IMR-90 (cell line): Measurements from ENCODE around the gene MSANTD7. TPM values are rescaled to one million over a fixed set of nuclear protein-coding genes. Genes with fewer than 3 reads are reported as not detected.
A peak's percentile ranks its signal among the peaks of the same experiment; 100 is the strongest.

Source experiments
- ATAC-seq: fragments of 200-7000 bp; cut with Tn5 transposase; 2 replicates; pipeline ENCODE4 v1.9.1; 2020; ENCODE audit warnings: low read depth, mild to moderate bottlenecking, moderate library complexity
- BruUV-seq: library from RNA; stranded (reverse); fragments of 400-500 nt; replicated peaks from 2 replicates; lab custom pipeline; 2021; lab: Mats Ljungman, UMichigan
- CTCF ChIA-PET: fragments of 300-600 bp; formaldehyde crosslinking; extraction: SDS; loops from one replicate; lab custom pipeline; 2021; ENCODE audit warnings: antibody characterized with exemption; lab: Yijun Ruan, JAX
- POLR2A ChIA-PET: fragments of 300-600 bp; sonication (Branson Sonifier 250); formaldehyde crosslinking; loops from one replicate; lab custom pipeline; 2022; ENCODE audit warnings: antibody characterized with exemption; ENCODE audit not compliant: unreplicated experiment; lab: Charles Lee
- DNase-seq: peaks from one replicate; pipeline ENCODE4 v3.0.0; 2013
- H2AFZ ChIP-seq: replicated peaks from 2 replicates; pipeline ENCODE3; 2013; ENCODE audit warnings: low read length, mild to moderate bottlenecking; ENCODE audit not compliant: poor library complexity
- H2AK5ac ChIP-seq: 2 replicates; pipeline ENCODE4 v1.6.1; 2013; ENCODE audit warnings: low read depth, low read length, inconsistent platforms
- H2AK9ac ChIP-seq: replicated peaks from 2 replicates; pipeline ENCODE3; 2013; ENCODE audit warnings: mild to moderate bottlenecking, low read depth, low read length, moderate library complexity; ENCODE audit not compliant: poor library complexity
- H2BK120ac ChIP-seq: 2 replicates; pipeline ENCODE4 v1.6.1; 2013; ENCODE audit warnings: low read depth, low read length, inconsistent platforms
- H2BK15ac ChIP-seq: 3 replicates; pipeline ENCODE4 v1.6.1; 2013; ENCODE audit warnings: low read depth, low read length, inconsistent platforms
- H2BK20ac ChIP-seq: 2 replicates; pipeline ENCODE4 v1.6.1; 2013; ENCODE audit warnings: low read depth, mild to moderate bottlenecking, inconsistent platforms, low read length, moderate library complexity
- H2BK5ac ChIP-seq: 2 replicates; pipeline ENCODE4 v1.6.1; 2013; ENCODE audit warnings: mild to moderate bottlenecking, low read depth, low read length, inconsistent platforms; ENCODE audit not compliant: poor library complexity, severe bottlenecking
- H3K14ac ChIP-seq: replicated peaks from 2 replicates; pipeline ENCODE4 v1.6.1; 2013; ENCODE audit warnings: low read depth, low read length, inconsistent platforms
- H3K18ac ChIP-seq: 2 replicates; pipeline ENCODE4 v1.6.1; 2013; ENCODE audit warnings: low read depth, low read length, control low read depth
- H3K23ac ChIP-seq: 2 replicates; pipeline ENCODE4 v1.6.1; 2013; ENCODE audit warnings: low read depth, low read length, inconsistent platforms
- H3K27ac ChIP-seq: 2 replicates; pipeline ENCODE4 v1.5.1; 2013; ENCODE audit warnings: mild to moderate bottlenecking, control low read depth, low read length; ENCODE audit not compliant: insufficient read depth
- H3K27me3 ChIP-seq: 2 replicates; pipeline ENCODE4 v1.6.1; 2013; ENCODE audit warnings: low read length; ENCODE audit not compliant: control insufficient read depth, insufficient read depth
- H3K36me3 ChIP-seq: 2 replicates; pipeline ENCODE4 v1.6.1; 2013; ENCODE audit warnings: low read length, mixed read lengths; ENCODE audit not compliant: control insufficient read depth, insufficient read depth
- H3K4ac ChIP-seq: 2 replicates; pipeline ENCODE4 v1.6.1; 2013; ENCODE audit warnings: low read depth, low read length, inconsistent platforms
- H3K4me1 ChIP-seq: 2 replicates; pipeline ENCODE4 v1.6.1; 2013; ENCODE audit warnings: low read length, mixed read lengths; ENCODE audit not compliant: control insufficient read depth, insufficient read depth
- H3K4me2 ChIP-seq: 2 replicates; pipeline ENCODE4 v1.6.1; 2013; ENCODE audit warnings: low read depth, mild to moderate bottlenecking, control low read depth, low read length, moderate library complexity
- H3K4me3 ChIP-seq: 2 replicates; pipeline ENCODE4 v1.5.1; 2013; ENCODE audit warnings: low read depth, mild to moderate bottlenecking, control low read depth, low read length, moderate library complexity; ENCODE audit not compliant: insufficient read depth
- H3K56ac ChIP-seq: 2 replicates; pipeline ENCODE4 v1.6.1; 2013; ENCODE audit warnings: low read length, inconsistent platforms; ENCODE audit not compliant: insufficient read depth; ENCODE audit errors: extremely low read depth
- H3K79me1 ChIP-seq, 2 experiments: 2 replicates each; pipeline ENCODE4 v1.6.1; 2013; ENCODE audit warnings: low read length in 2 of 2, inconsistent platforms in 1 of 2, low read depth in 1 of 2
- H3K9ac ChIP-seq: 2 replicates; pipeline ENCODE4 v1.6.1; 2013; ENCODE audit warnings: low read depth, low read length, control low read depth
- H3K9me1 ChIP-seq: 2 replicates; pipeline ENCODE4 v1.6.1; 2013; ENCODE audit warnings: low read length, inconsistent platforms; ENCODE audit not compliant: insufficient read depth
- H3K9me3 ChIP-seq: 2 replicates; pipeline ENCODE4 v1.6.1; 2013; ENCODE audit warnings: low read length; ENCODE audit not compliant: control insufficient read depth, insufficient read depth
- H4K20me1 ChIP-seq: 2 replicates; pipeline ENCODE4 v1.6.1; 2013; ENCODE audit warnings: low read length, inconsistent platforms; ENCODE audit not compliant: insufficient read depth
- H4K5ac ChIP-seq: 2 replicates; pipeline ENCODE4 v1.6.1; 2013; ENCODE audit warnings: mild to moderate bottlenecking, low read depth, low read length, control low read depth
- H4K8ac ChIP-seq, 2 experiments: 2 replicates each; pipeline ENCODE4 v1.6.1; 2013; ENCODE audit warnings: low read depth in 2 of 2, low read length in 2 of 2, control low read depth in 1 of 2, inconsistent platforms in 1 of 2
- H4K91ac ChIP-seq: 2 replicates; pipeline ENCODE4 v1.6.1; 2013; ENCODE audit warnings: low read depth, low read length, inconsistent platforms; ENCODE audit not compliant: insufficient read depth
- BHLHE40 ChIP-seq: fragments of 150-350 bp; IDR thresholded peaks from 2 replicates; pipeline ENCODE4 v1.6.1; 2016; ENCODE audit warnings: mild to moderate bottlenecking, low read depth, low read length
- CEBPB ChIP-seq: IDR thresholded peaks from 2 replicates; pipeline ENCODE4 v1.6.1; 2012; ENCODE audit warnings: low read depth, low read length, improper control_type of control experiment
- CHD1 ChIP-seq: IDR thresholded peaks from 2 replicates; pipeline ENCODE4 v1.6.1; 2012; ENCODE audit warnings: low read depth, low read length, improper control_type of control experiment
- FOS ChIP-seq: fragments of 150-350 bp; IDR thresholded peaks from 2 replicates; pipeline ENCODE4 v1.6.1; 2016; ENCODE audit warnings: low read depth, low read length
- MXI1 ChIP-seq: IDR thresholded peaks from 2 replicates; pipeline ENCODE4 v1.6.1; 2012; ENCODE audit warnings: low read depth, mild to moderate bottlenecking, low read length, moderate library complexity, borderline replicate concordance
- NFE2L2 ChIP-seq: fragments of 150-350 bp; IDR thresholded peaks from 2 replicates; pipeline ENCODE4 v1.6.1; 2016; ENCODE audit warnings: low read depth, mild to moderate bottlenecking, low read length
- POLR2A ChIP-seq: IDR thresholded peaks from 2 replicates; pipeline ENCODE4 v1.6.1; 2012; ENCODE audit warnings: mild to moderate bottlenecking, low read depth, low read length
- RAD21 ChIP-seq: IDR thresholded peaks from 2 replicates; pipeline ENCODE4 v1.6.1; 2012; ENCODE audit warnings: low read length, improper control_type of control experiment
- RCOR1 ChIP-seq: IDR thresholded peaks from 2 replicates; pipeline ENCODE4 v1.6.1; 2012; ENCODE audit warnings: mild to moderate bottlenecking, low read length, improper control_type of control experiment; ENCODE audit not compliant: insufficient replicate concordance
- RFX5 ChIP-seq: IDR thresholded peaks from 2 replicates; pipeline ENCODE4 v1.8.0; 2012; ENCODE audit warnings: low read depth, mild to moderate bottlenecking, low read length, moderate library complexity
- SMC3 ChIP-seq: fragments of 150-350 bp; IDR thresholded peaks from 2 replicates; pipeline ENCODE4 v1.6.1; 2016; ENCODE audit warnings: low read depth, mild to moderate bottlenecking, antibody characterized with exemption, low read length, moderate library complexity
- WGBS, 2 experiments: methylation state at CpG; one replicate each; pipeline versions ENCODE4 v1.1.5 to v1.1.7; 2013; ENCODE audit warnings: missing lambda C conversion rate in 2 of 2; ENCODE audit not compliant: insufficient read length in 1 of 2; ENCODE audit errors: extremely low coverage in 2 of 2; 5-methylcytosine and 5-hydroxymethylcytosine counted together
- dilution Hi-C: fragments of 300-500 bp; cut with HindIII; formaldehyde crosslinking; loops from one replicate; pipeline ENCODE4 v1.14.3; 2018; ENCODE audit warnings: low sequenced_read_pairs; ENCODE audit not compliant: unreplicated experiment
- in situ Hi-C: fragments of 300-500 bp; cut with MboI; formaldehyde crosslinking; loops from 3 replicates; pipeline ENCODE4 v1.14.3; 2019; ENCODE audit warnings: low sequenced_read_pairs, inconsistent platforms, mixed read lengths
- intact Hi-C: fragments of 100-400 bp; cut with micrococcal nuclease; formaldehyde crosslinking; loops from 2 replicates; pipeline ENCODE4 v1.10.0; 2022
- polyA plus RNA-seq, 3 experiments: library from polyadenylated mRNA; depleted of rRNA; stranded (reverse); fragments of >200 nt; gene quantifications; 2 replicates each; pipeline ENCODE4 v1.2.3, GENCODE V29; 2012; ENCODE audit warnings: low replicate concordance in 1 of 3
- total RNA-seq: library from RNA; depleted of rRNA; stranded (reverse); fragments of >200 nt; gene quantifications from 2 replicates; pipeline ENCODE4 v1.2.3, GENCODE V29; 2012
- TF ChIP-seq, protein P1 (sequence below): conservative IDR thresholded peaks from 2 replicates; pipeline ENCODE4 v1.5.1; 2012; ENCODE audit warnings: mild to moderate bottlenecking, low read depth, low read length, improper control_type of control experiment
- TF ChIP-seq, protein P2 (sequence below): fragments of 150-350 bp; IDR thresholded peaks from 2 replicates; pipeline ENCODE4 v1.6.1; 2017; ENCODE audit warnings: mild to moderate bottlenecking, antibody characterized with exemption, low read length, low read depth

The MSANTD7 gene
- total and polyA plus RNA-seq, 2 of the 4 experiments (the other 2 are of a cell fraction), result 4.7 to 16.0 TPM

DNA sequence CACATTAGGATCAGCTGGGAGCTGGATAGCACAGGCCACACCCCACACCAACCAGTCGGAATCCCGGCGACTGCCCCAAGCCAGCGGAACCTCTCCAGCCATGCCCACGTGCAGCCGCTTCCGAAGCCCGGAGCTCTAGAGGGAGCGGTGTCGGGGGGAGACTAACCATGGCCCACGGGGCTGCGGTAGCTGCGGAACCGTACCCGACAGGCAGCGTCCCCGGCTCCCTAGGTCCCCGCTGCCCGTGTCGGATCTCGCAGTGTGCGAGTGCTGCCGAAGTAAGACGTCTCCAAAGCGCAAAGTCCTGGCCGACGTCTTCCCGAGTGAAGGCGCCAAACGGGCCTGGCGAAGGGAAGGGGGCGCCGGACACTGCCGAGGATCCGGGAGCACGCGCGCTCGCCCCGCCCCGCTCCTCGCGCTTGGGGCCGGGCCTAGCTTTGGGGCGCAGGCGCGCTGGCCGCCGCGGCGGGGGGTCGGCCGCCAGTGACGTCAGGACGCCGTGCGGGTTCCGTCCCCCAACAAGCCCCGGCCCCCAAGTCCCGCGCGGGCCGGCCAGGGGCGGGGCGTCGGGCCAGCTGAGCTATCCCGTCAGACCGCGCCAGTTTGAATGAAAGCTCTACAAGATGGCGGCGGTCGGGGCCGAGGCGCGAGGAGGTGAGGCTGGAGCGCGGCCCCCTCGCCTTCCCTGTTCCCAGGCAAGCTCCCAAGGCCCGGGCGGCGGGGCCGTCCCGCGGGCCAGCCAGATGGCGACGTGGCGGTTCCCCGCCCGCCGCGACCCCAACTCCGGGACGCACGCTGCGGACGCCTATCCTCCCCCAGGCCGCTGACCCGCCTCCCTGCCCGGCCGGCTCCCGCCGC is 40.4 kb downstream of the MSANTD7 start, which contains the start of gene SUV39H2:
TSS of gene SUV39H2 (plus strand) at position 601 of the 858 bp plus-strand sequence. CDS start at position 624, 23 bp downstream.
- peak; percentile 91 for DNase-seq
- Histone ChIP-seq H3K23ac (peak within 1 kb of the TSS; percentile 94), H4K8ac (peak within 1 kb of the TSS; percentile 44 to 96), H2BK20ac (no peak within 1 kb of the TSS), H4K5ac (peak within 1 kb of the TSS; percentile 67), H3K14ac (peak within 1 kb of the TSS; percentile 82), H3K4me3 (peak within 1 kb of the TSS; percentile 91), H3K27ac (peak within 1 kb of the TSS; percentile 79), H3K79me1 (peaks cover 34 to 48% of the 10 kb centered on the region in 2 experiments), H4K20me1 (peaks cover 9% of the 10 kb centered on the region; the same call in 1 of the 2 replicates), H2BK120ac (peak within 1 kb of the TSS; percentile 58), H3K56ac (peak within 1 kb of the TSS; percentile 67), H2AK5ac (peak within 1 kb of the TSS; percentile 48; the same call in 1 of the 2 replicates), H4K91ac (peak within 1 kb of the TSS; percentile 89), H3K9me3 (no peaks in the 10 kb centered on the region), H3K9ac (peak within 1 kb of the TSS; percentile 82), H3K4me2 (peak within 1 kb of the TSS; percentile 95), H2AFZ (peak within 1 kb of the TSS; percentile 100), H3K4ac (peak within 1 kb of the TSS; percentile 80), H3K36me3 (no peaks in the 10 kb centered on the region), H2AK9ac (peak within 1 kb of the TSS; percentile 99), H2BK15ac (no peak within 1 kb of the TSS), H3K4me1 (peaks cover 11% of the 10 kb centered on the region), H3K27me3 (no peaks in the 10 kb centered on the region), H3K18ac (peak within 1 kb of the TSS; percentile 31; the same call in 1 of the 2 replicates), H3K9me1 (peaks cover 12% of the 10 kb centered on the region), H2BK5ac (peak within 1 kb of the TSS; percentile 83)
- BruUV-seq, result TSS peak; percentile 49
- in situ Hi-C loops, result no loop called here
- peak; percentile 93 for ATAC-seq
- dilution Hi-C loops, result no loop called here
- intact Hi-C loops, result loop anchor here (10.0 kb wide), 1 partner anchor 226 kb away; no protein-coding TSS in a partner anchor
- POLR2A ChIA-PET, result no interaction called here
- 0% methylated on average over 46 of the region's 102 CpGs; no CpG with 5 or more reads in 1 of the 2 experiments for WGBS, 2 experiments
- CTCF ChIA-PET, result interaction anchor here (1.1 to 1.3 kb wide), 2 partner anchors 11 to 22 kb away, joined by 3 read pairs; no protein-coding TSS in a partner anchor
- TF ChIP-seq BHLHE40 (0 out of 2 replicates have a peak, but pooled peaks have one; percentile 2), CEBPB (no peak), FOS (peak; percentile 13; the same call in 1 of the 2 replicates), RFX5 (no peak), POLR2A (peak; percentile 91), MXI1 (peak; percentile 89), CHD1 (no peak; the same call in 1 of the 2 replicates), RAD21 (0 out of 2 replicates have a peak, but pooled peaks have one; percentile 0), SMC3 (no peak), RCOR1 (no peak), NFE2L2 (no peak)
- TF ChIP-seq, protein P1, sequence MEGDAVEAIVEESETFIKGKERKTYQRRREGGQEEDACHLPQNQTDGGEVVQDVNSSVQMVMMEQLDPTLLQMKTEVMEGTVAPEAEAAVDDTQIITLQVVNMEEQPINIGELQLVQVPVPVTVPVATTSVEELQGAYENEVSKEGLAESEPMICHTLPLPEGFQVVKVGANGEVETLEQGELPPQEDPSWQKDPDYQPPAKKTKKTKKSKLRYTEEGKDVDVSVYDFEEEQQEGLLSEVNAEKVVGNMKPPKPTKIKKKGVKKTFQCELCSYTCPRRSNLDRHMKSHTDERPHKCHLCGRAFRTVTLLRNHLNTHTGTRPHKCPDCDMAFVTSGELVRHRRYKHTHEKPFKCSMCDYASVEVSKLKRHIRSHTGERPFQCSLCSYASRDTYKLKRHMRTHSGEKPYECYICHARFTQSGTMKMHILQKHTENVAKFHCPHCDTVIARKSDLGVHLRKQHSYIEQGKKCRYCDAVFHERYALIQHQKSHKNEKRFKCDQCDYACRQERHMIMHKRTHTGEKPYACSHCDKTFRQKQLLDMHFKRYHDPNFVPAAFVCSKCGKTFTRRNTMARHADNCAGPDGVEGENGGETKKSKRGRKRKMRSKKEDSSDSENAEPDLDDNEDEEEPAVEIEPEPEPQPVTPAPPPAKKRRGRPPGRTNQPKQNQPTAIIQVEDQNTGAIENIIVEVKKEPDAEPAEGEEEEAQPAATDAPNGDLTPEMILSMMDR, result 0 out of 2 replicates have a peak, but pooled peaks have one; percentile 1
- TF ChIP-seq, protein P2, sequence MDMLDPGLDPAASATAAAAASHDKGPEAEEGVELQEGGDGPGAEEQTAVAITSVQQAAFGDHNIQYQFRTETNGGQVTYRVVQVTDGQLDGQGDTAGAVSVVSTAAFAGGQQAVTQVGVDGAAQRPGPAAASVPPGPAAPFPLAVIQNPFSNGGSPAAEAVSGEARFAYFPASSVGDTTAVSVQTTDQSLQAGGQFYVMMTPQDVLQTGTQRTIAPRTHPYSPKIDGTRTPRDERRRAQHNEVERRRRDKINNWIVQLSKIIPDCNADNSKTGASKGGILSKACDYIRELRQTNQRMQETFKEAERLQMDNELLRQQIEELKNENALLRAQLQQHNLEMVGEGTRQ, result peak; percentile 46
